HG02678 (cell line): ENCODE results near the gene STON1.
"Not testable (repeated sequence)": the region's sequence is repeated elsewhere in the genome, so short reads cannot be mapped to it uniquely, and the experiment has no call there.

ENCODE experiments used
- ATAC-seq: cut with Tn5 transposase; IDR thresholded peaks from one replicate; pipeline ENCODE4 v1.9.1; 2021; ENCODE audit warnings: mild to moderate bottlenecking, moderate library complexity; ENCODE audit not compliant: unreplicated experiment

STON1 gene

DNA sequence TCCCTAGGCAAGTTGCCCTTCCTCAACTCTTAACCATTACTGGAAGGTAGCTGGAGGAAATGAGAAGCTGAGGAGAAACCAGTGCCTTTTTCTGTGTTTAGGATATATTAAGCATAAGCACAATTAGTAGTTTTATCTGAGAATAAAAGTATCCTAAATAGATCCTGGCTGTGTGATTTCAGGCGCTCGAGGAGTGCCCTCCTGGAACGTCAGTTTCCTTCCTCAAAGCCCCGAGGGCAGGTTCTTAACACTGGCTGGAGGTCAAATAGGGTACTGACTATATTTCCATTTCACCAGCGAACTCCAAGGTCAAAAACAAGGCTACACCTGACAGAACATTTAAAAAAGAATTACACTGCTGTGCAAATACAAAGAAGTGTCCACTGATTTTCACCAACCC, 1.5 kb upstream of the STON1 start:
- no peak for ATAC-seq

DNA sequence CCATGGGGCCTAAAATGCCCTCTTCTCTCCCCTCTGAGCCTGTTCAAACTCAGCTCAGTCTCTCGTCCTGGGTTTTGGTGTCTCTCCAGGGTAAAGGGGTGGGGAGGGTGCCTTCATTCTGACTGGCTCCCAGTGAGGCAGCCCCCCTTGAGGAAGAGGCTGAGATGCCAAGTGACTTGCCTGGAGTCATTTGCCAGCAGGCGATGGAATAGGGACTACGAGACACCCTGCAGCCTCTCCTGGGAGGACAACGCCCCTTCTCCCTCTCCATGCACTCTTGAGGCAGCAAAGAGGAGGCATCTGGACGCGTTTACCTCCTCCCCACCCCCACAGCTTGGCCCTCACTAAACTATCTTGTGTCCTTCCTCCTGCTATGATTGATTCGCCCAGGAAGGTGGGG, 760 bp upstream of the STON1 start:
- no peak for ATAC-seq

DNA sequence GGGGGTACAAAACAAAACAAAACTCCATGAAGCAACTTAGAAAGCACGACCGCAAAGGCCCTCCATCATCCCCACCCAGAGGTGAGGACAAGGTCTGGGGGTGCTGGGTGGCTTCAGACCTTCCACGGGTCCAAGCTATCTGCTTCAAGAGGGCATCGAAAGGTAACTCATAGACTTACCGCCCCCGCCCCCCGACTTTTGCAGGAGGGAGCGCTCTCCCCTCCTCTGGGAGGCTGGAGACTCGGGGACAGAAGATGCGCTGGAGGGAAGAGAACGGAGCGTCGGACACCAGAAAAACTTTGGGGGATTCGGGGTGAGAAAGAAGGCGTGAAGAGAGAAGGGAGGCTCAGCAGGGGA, 300 bp upstream of the STON1 start:
- no peak for ATAC-seq

DNA sequence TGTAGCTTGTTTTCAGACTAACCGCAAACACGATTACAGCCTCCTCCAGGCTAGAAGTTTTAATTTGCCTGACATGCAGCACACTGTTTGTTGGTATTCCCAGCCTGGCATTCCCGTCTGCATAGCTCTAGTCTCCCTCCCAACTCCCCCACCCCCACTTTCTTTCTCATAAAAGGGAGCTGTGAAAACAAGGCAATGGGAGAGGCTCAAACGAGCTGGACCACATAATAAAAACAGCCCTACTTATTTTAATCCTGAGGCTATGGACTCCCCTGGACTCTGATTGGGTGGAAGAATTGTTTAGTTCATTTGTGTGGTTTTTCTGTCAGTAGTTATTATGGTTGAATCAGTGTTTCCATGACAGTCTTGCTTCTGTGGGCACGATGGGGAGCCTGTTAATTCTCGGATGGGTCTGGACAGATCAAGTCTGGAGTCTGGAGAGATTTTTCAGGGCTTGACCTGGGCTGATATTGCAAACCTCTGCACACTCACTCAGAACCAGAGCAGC, 1.2 kb downstream of the STON1 start:
- no peak for ATAC-seq

DNA sequence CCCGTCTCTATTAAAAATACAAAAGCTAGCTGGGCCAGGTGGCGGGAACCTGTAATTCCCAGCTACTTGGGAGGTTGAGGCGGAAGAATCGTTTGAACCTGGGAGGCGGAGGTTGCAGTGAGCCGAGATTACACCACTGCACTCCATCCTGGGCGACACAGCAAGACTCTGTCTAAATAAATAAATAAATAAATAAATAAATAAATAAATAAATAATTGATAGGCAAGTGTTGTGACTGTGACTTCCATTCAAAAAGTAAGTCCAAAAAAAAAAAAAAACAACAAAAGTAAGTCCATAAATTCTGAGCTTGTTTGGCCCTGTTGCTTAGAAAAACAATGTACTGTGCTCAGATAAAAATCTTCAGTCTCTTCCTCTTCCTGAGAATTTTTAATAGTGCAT, 2.2 kb downstream of the STON1 start:
- ATAC-seq = no peak

DNA sequence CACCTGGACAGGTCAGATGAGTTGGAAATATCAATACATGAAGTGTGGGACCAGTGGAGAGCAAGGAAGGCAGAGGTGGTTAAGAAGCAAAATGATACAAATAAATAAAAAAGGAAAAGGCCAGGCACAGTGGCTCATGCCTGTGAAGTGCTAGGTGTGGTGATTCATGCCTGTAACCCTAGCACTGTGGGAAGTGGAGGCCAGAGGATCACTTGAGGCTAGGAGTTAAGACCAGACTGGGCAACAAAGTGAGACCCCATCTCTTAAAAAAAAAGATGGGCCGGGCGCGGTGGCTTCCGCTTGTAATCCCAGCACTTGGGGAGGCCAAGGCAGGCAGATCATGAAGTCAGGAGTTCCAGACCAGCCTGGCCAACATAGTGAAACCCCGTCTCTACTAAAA, 2.9 kb downstream of the STON1 start:
- no peak for ATAC-seq

DNA sequence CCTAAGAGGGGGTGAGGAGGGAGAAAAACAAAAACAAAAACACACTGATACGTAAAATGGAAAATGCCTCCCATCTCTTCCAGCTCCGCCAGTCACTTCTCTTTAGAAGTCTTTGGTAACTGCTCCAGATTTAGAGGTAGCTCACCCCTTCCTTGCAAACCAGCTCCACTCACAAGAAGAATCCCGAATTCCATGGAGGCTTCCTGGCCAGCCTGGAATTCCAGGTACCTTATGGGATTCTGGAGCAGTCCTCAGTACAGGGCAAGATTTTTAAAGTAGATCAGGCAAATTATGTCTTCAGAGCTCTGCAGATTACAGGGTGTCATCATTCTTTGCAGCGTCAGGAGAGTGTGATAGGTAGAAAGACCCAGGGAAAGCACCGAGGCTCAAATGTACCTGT, 4.8 kb downstream of the STON1 start:
- no peak for ATAC-seq

DNA sequence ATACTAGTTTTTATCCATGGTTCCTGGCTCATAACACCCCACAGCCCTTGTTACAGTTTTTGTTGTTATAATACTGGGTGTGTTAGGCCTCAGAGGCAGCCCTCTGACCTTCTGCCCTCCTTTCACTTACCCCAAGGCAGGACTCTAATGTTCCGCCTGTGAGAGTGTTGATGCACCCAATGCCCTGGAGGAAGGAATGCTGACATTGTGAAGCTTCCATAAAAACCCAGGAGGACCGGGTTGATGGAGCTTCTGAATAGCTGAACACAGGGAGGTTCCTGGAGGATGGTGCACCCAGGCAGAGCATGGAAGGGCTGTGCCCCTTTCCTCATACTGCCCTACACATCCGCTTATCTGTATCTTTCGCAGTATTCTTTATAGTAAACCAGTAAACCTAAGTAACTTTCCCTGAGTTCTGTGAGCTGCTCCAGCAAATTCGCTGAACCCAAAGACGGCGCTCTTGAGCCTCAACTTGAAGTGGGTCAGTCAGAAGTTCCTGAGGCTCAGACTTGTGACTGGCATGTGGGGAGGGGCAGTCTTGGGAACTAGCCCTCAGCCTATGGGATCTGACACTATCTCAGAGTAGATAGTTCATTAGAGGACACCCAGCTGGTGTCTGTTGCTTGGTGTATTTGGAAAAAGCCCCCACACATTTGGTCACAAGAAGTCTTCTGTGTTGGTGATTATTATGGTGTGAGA, 10.4 kb downstream of the STON1 start:
- no peak for ATAC-seq

DNA sequence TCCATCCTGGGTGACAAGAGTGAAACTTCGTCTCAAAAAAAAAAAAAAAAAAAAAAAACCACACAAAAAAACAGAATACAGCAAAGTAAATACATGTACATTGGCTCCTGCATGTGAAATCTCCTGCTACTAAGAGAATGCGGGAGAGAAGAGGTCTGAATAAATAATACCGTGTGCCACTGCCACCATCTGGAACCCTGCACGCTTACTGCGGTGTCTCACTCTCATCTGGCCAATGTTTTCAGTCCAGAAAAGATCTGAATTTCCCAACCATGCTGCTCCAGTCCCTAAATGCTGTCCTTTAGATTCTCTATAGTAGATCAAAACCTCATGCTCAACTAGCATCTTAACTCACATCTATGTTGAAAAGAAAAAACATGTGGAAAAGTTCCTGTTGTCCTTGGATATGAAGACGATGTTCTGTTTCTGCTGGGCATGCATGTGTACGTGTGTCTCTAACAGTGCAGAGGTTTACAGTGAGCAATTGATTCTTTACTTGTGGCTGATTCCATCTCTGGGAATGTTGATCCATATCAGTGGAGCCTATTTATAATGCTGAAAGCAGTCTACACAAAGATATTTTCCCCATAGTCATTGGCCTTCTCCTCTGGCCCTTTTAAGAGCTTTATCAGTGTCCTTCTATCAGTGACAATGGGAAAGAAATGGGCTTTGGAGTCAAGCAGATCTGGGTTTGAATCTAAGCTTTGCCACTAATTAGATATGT, 11.9 kb downstream of the STON1 start:
- ATAC-seq = no peak

DNA sequence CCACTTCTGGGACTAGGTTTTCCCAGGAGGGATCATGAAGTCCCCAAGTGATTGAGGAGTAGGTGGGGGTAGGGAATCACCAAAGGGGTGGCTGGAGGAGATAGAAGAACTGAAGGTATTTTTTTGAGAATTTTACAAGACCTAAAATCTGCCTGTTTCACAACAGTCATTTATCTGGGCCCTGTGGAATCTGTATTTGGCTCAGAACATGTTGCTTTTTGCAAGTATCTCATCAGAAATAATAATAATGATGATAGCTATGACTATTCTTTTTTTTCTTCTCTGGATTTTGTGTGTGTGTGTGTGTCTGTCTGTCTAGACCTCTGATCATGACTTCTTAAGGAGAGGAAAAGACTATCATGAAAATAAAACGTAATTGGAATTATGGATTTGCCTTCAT, 13.9 kb downstream of the STON1 start:
- ATAC-seq = no peak

DNA sequence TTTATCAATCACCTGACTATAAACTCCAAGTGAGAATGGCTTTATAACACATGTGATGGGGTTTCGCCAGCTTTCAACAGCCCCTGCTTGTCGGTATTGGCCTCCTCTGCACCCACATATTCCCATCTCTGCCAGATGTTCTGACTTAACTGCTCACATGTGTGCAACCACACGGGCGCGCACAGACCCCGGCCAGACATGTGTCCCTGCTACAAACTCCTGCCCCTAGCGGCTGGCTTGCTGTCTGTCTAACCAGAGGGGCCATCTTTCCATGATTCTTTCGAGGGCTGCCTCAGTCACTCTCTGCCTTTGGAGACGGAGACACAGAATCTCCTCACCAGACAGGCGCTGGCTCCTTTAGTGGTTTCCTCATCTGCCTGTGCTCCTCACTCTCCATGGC, 15.3 kb downstream of the STON1 start:
- ATAC-seq = no peak

DNA sequence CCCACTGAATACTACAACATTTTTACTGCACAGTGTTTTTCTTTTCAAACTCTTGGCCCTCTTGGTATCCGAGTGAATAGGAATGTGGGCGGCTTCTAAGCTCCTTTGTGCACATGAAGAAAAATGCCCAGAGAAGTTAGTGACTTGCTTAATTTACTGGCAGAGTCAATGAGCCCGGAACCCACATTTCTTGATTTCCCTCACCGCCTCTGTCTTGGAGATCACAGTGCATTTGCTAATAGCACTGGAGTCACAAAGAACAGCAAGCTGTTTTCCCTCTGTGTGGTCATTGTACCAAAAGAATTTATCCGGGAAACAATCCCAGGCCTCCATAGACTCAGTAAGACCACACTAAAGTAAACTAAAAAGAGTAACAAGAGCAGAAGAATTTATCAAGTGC, 18.9 kb downstream of the STON1 start:
- ATAC-seq = no peak

DNA sequence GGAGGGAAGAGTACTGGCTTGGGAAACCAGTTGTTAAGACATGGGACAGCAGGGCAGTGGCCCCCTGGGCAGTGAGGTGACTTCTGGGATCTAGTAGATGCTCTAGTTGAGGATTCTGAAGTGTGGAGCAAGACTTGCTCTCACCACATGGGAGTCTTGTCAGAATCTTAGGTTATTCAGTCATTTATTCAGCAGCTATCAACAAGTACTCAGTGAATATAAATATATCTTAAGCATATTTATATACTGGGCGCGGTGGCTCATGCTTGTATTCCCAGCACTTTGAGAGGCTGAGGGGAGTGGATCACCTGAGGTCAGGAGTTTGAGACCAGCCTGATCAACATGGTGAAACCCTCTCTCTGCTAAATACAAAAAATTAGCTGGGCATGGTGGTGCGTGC, 20.0 kb downstream of the STON1 start:
- no peak for ATAC-seq

DNA sequence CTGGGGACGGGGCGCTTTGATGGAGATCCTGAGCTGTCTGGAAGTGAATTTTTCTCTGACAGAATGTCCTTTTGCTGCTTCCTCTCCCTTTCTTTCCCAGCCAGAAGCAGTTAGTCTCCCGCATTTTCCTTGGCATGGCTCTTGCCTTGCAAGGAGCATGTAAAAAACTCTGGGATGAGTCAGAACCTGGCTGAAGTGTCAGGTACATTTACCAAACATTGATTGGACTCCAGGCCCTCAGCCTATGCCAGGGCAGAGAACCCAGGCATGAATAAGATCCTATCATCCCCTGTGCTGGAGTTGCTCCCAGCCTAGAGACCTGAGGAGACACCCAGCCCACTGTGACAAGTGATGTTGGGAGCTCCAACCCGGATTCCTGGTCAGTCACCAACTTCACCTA, 21.6 kb downstream of the STON1 start:
- ATAC-seq = no peak

DNA sequence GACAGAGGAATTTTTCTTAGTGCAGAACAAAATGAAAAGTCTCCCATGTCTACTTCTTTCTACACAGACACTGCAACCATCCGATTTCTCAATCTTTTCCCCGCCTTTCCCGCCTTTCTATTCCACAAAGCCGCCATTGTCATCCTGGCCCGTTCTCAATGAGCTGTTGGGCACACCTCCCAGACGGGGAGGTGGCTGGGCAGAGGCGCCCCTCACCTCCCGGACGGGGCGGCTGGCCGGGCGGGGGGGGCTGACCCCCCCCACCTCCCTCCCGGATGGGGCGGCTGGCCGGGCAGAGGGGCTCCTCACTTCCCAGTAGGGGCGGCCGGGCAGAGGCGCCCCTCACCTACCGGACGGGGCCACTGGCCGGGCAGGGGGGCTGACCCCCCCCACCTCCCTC, 25.1 kb downstream of the STON1 start:
- ATAC-seq = not testable (repeated sequence)

DNA sequence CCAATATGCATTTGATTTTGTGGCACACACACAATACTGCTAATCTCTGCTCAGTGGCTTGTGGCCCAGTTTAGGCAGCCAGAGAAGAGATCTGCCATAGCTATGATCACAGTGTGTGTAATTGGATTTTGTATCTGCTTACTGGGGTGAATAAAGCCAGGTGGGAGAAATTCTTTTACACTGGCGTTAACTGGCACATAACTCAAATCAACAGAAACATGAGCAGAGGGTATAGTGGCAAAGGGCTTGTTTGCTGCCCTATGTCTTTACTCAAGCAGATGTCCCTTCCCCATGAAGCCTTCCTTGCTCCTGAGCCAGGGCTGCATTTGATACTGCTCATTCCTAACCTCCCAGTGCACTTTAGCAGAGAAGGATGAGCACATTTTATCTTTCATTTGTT, 28.5 kb downstream of the STON1 start:
- ATAC-seq = no peak

DNA sequence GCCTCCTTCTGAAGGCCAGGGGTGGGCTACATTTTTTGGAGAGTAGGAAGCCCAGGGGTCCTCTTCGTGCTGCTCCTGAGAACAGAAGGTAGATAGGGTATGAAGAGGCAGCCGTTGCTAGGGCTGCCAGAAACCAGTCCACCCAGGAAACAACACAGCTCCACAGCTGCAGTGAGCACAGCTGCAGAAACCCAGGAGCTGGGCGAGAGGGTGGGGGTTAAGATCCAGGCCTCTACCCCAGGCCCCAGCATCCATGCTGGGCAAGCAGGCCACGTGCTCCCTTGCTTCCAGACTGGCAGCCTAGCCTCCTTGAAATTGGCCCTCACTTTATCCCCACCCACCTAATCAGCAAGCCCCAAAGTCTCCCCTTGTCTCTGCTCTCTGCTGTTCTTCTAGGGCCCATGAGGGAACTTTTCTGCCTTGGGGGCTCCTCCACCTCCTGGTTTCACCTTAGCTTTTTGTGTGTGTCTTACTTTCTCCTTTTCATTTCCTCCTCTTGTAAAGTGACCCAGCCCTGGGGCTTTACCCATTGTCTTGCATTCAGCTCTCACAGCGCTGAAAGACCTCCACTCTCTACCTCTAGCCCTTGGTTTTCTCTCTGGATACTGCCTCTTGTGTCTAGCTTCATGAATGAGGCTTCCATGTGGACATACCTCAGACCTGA, 30.7 kb downstream of the STON1 start:
- ATAC-seq = no peak

DNA sequence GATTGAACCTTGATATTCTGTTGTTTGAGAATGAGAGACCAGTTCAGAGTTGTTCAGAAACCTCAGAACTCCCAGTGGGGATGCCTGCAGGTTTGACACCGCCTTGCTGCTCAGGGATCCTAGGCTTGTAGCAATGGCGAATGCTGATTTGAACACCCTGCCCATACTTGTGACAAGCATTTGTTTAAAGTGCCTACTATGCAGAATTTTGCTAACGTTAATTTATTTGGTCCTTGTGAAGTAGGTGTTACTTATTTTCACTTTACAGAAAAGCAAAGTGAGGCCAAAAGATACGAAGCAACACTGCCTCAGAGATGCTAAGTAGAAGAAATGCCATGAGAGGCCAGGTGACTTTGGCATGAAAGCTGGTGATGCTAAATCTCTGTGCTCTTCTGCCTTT, 32.3 kb downstream of the STON1 start:
- ATAC-seq = no peak

DNA sequence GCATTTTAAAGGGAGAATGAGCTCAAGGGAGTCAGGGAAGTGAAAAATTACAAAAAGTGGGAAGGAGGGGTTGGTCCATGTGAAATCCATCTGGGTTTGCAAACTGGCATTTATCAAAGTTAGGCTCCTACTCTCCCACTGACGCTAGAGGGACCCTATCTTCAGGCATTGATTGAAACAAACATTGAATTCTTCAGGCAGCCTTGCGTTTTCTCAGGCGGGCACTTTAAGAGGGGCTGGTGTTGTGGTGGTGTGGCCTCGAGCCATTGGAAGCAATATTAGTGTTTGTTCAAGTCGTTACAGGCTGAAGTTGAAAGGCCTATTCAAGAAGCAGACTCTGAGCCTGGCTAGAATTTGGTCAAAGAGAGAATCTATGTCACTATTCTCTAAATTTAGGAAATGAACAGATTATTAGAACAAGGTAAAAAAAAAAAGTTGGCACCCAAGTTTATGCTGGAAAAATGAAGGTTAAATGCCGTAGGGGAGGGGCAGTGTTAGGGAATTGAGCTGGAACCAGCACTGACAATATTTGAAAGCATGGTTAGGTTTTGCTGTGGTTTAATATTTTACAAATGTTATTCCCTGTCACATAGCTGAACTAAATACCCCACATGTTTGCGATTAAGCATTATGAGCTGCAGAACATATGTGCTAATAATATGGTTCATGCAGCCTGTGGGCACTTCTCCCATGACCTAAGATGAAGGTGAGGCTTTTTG, 36.8 kb downstream of the STON1 start:
- ATAC-seq = no peak

DNA sequence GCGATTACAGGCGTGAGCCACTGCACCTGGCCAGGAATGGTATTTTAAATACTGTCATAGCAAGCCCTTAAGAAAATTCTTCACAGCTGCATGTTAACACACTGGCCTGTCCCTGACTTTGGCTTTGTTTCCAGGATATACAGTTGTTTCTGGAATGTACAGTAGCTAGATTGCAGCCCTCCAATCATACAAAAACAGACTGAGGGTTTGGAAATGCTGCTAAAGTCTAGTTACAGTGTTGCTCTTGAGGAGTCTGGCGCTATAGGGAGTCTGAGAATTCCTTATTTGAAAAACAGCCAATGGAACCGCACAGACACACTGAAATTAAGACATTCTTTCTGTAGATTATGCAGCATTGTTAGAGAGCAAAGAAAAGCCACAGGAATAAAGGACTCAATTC, 37.7 kb downstream of the STON1 start:
- ATAC-seq = no peak

DNA sequence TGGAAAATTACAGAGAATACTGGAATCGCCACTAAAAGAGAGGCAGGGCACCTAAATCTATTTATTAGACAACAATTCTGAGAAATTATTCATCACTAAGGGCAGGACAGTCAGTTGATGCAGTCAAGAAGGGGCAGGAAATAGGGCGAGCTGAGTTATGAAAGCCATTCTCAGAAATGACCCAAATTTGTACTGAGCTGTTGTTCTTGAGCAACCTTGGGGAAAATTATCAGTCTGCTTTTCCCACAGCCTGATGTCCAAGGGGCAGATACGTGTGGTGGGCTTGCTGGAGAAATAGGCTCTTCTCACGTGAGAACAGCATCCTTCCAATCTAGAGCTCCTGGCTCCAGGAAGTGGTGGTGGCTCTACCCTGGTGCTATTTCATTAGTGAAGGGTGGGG, 38.6 kb downstream of the STON1 start:
- no peak for ATAC-seq

DNA sequence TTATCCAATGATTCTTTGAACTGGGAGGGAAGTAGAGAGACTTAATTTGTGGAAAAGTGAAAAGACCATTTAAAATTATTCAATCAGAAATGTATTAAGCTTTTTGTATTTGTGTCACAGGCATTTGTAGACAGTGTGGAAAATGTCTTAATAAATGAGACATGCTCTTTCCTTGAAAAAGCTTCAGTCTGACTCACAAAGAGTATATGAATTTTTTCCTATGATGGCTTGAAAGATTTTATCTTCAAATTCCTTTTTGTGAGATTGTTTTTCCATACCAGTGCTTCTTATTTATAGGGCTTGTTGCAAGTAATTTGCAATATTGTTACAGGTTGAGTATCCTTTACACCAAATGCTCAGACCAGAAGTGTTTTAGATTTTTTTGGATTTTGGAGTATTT, 39.5 kb downstream of the STON1 start:
- ATAC-seq = no peak
